ENCODE data around the gene RPS21. TPM values are rescaled to one million over a fixed set of nuclear protein-coding genes. Genes with fewer than 3 reads are reported as not detected.
"Not testable (repeated sequence)": the region's sequence is repeated elsewhere in the genome, so short reads cannot be mapped to it uniquely, and the experiment has no call there.

RPS21 gene
- total RNA-seq, 5 donors from 2014 or later (not counting 1 experiment from before 2014, with no cell fraction given): 2,807 to 3,290 (median 3,085) TPM

GRCh38 chr20:62372042-62372993 is 14.6 kb upstream of the RPS21 start:
- DNase-seq (no peak), ATAC-seq (replicated peaks in 1 of 4) (no peak)
- POLR2A ChIA-PET: no interaction called here
- H3K4me1 Mint-ChIP-seq: peaks cover 0 to 9% (median 2%) of the 10 kb centered on the region in 3 donors
- H3K27me3 ChIP-seq (replicated peaks in 1 of 2; ENCODE audit: control insufficient read depth in 2 of 2, extremely low read depth in 1 of 2, insufficient read depth in 2 of 2, low read length in 1 of 2): peaks cover 0 to 65% of the 10 kb centered on the region in 2 experiments
- no peak overlapping the region for H3K4me3 ChIP-seq (ENCODE audit: control insufficient read depth in 1 of 2, extremely low read depth in 1 of 2, low read length in 1 of 2)
- CTCF ChIA-PET: no interaction called here
- WGBS (ENCODE audit: insufficient coverage): 80% methylated on average over 25 of the region's 29 CpGs
- H3K27me3 Mint-ChIP-seq: peaks cover 9 to 25% of the 10 kb centered on the region in 2 donors
- H3K9me3 Mint-ChIP-seq: no peaks in the 10 kb centered on the region
- H3K4me1 ChIP-seq (ENCODE audit: control insufficient read depth in 1 of 2, extremely low read depth in 1 of 2, insufficient read depth in 2 of 2, low read length in 2 of 2): peaks cover 0 to 14% of the 10 kb centered on the region in 2 experiments
- no peak overlapping the region for H3K27ac Mint-ChIP-seq
- H3K36me3 Mint-ChIP-seq: no peaks in the 10 kb centered on the region
- no peaks in the 10 kb centered on the region for H3K9me3 ChIP-seq
- H3K4me3 Mint-ChIP-seq: no peak overlapping the region
- H3K36me3 ChIP-seq (ENCODE audit: control insufficient read depth in 2 of 2, extremely low read depth in 1 of 2, insufficient read depth in 1 of 2, low read length in 1 of 2): no peaks in the 10 kb centered on the region
- H3K27ac ChIP-seq (ENCODE audit: low read length): no peak overlapping the region

- 81% methylated on average over 21 of the region's 40 CpGs for WGBS (ENCODE audit: insufficient coverage)
- peaks cover 0 to 51% of the 10 kb centered on the region in 2 experiments for H3K27me3 ChIP-seq (replicated peaks in 1 of 2; ENCODE audit: control insufficient read depth in 2 of 2, extremely low read depth in 1 of 2, insufficient read depth in 2 of 2, low read length in 1 of 2)
- H3K27me3 Mint-ChIP-seq: peaks cover 9 to 15% of the 10 kb centered on the region in 2 donors
- H3K4me1 ChIP-seq (ENCODE audit: control insufficient read depth in 1 of 2, extremely low read depth in 1 of 2, insufficient read depth in 2 of 2, low read length in 2 of 2); H3K36me3 Mint-ChIP-seq; H3K4me3 ChIP-seq (ENCODE audit: control insufficient read depth in 1 of 2, extremely low read depth in 1 of 2, low read length in 1 of 2); POLR2A ChIA-PET; H3K4me1 Mint-ChIP-seq; ATAC-seq (replicated peaks in 1 of 4); H3K27ac ChIP-seq (ENCODE audit: low read length); H3K4me3 Mint-ChIP-seq; H3K36me3 ChIP-seq (ENCODE audit: control insufficient read depth in 2 of 2, extremely low read depth in 1 of 2, insufficient read depth in 1 of 2, low read length in 1 of 2); CTCF ChIA-PET; H3K9me3 ChIP-seq; DNase-seq; H3K9me3 Mint-ChIP-seq; H3K27ac Mint-ChIP-seq: not testable (repeated sequence)
These were observed 13.2 kb upstream of the RPS21 start for GRCh38 chr20:62373631-62374179.

- Mint-ChIP-seq H3K4me1 (no peaks in the 10 kb centered on the region), H3K9me3 (no peaks in the 10 kb centered on the region), H3K27me3 (peaks cover 5 to 9% of the 10 kb centered on the region in 2 donors), H3K4me3 (no peak overlapping the region), H3K27ac (no peak overlapping the region), H3K36me3 (no peaks in the 10 kb centered on the region)
- no peak for DNase-seq
- H3K27me3 ChIP-seq (replicated peaks in 1 of 2; ENCODE audit: control insufficient read depth in 2 of 2, extremely low read depth in 1 of 2, insufficient read depth in 2 of 2, low read length in 1 of 2): peaks cover 0 to 43% of the 10 kb centered on the region in 2 experiments
- no peak for ATAC-seq (replicated peaks in 1 of 4)
- H3K9me3 ChIP-seq: no peaks in the 10 kb centered on the region
- H3K27ac ChIP-seq (ENCODE audit: low read length): no peak overlapping the region
- 61% methylated on average over 19 of the region's 24 CpGs for WGBS (ENCODE audit: insufficient coverage)
- POLR2A ChIA-PET: no interaction called here
- CTCF ChIA-PET: interaction anchor here in 1 of 2 donors (0.6 kb wide), 1 partner anchor 307 kb away, joined by 6 read pairs; no protein-coding TSS in a partner anchor
- no peaks in the 10 kb centered on the region for H3K36me3 ChIP-seq (ENCODE audit: control insufficient read depth in 2 of 2, extremely low read depth in 1 of 2, insufficient read depth in 1 of 2, low read length in 1 of 2)
- H3K4me1 ChIP-seq (ENCODE audit: control insufficient read depth in 1 of 2, extremely low read depth in 1 of 2, insufficient read depth in 2 of 2, low read length in 2 of 2): no peaks in the 10 kb centered on the region
- no peak overlapping the region for H3K4me3 ChIP-seq (ENCODE audit: control insufficient read depth in 1 of 2, extremely low read depth in 1 of 2, low read length in 1 of 2)
These were observed 12.4 kb upstream of the RPS21 start for GRCh38 chr20:62374331-62375152.

- Histone ChIP-seq H3K4me3 (ENCODE audit: control insufficient read depth in 1 of 2, extremely low read depth in 1 of 2, low read length in 1 of 2) (no peak overlapping the region), H3K9me3 (no peaks in the 10 kb centered on the region), H3K36me3 (ENCODE audit: control insufficient read depth in 2 of 2, extremely low read depth in 1 of 2, insufficient read depth in 1 of 2, low read length in 1 of 2) (no peaks in the 10 kb centered on the region), H3K27me3 (replicated peaks in 1 of 2; ENCODE audit: control insufficient read depth in 2 of 2, extremely low read depth in 1 of 2, insufficient read depth in 2 of 2, low read length in 1 of 2) (peaks cover 0 to 25% of the 10 kb centered on the region in 2 experiments), H3K4me1 (ENCODE audit: control insufficient read depth in 1 of 2, extremely low read depth in 1 of 2, insufficient read depth in 2 of 2, low read length in 2 of 2) (no peaks in the 10 kb centered on the region), H3K27ac (ENCODE audit: low read length) (no peak overlapping the region)
- POLR2A ChIA-PET: no interaction called here
- H3K9me3 Mint-ChIP-seq: no peaks in the 10 kb centered on the region
- no peaks in the 10 kb centered on the region for H3K4me1 Mint-ChIP-seq
- peaks cover 5 to 9% of the 10 kb centered on the region in 2 donors for H3K27me3 Mint-ChIP-seq
- H3K4me3 Mint-ChIP-seq: no peak overlapping the region
- no peaks in the 10 kb centered on the region for H3K36me3 Mint-ChIP-seq
- no peak overlapping the region for H3K27ac Mint-ChIP-seq
- CTCF ChIA-PET: interaction anchor here in 1 of 2 donors (0.6 kb wide), 1 partner anchor 10 kb away, joined by 3 read pairs; no protein-coding TSS in a partner anchor
- no peak for ATAC-seq (replicated peaks in 1 of 4)
- no peak for DNase-seq
- 87% methylated on average over 22 of the region's 26 CpGs for WGBS (ENCODE audit: insufficient coverage)
These were observed 10.5 kb upstream of the RPS21 start for GRCh38 chr20:62376112-62377063.

- no peak overlapping the region for H3K27ac Mint-ChIP-seq
- H3K27me3 Mint-ChIP-seq: peaks cover 5 to 9% of the 10 kb centered on the region in 2 donors
These were observed 9.8 kb upstream of the RPS21 start for GRCh38 chr20:62377064-62377461.

More at GRCh38 chr20:62377064-62377461, 9.8 kb upstream of the RPS21 start:
- Histone ChIP-seq H3K36me3 (ENCODE audit: control insufficient read depth in 2 of 2, extremely low read depth in 1 of 2, insufficient read depth in 1 of 2, low read length in 1 of 2) (peaks cover 0 to 4% of the 10 kb centered on the region in 2 donors), H3K27ac (ENCODE audit: low read length) (no peak overlapping the region), H3K4me1 (ENCODE audit: control insufficient read depth in 1 of 2, extremely low read depth in 1 of 2, insufficient read depth in 2 of 2, low read length in 2 of 2) (no peaks in the 10 kb centered on the region), H3K9me3 (no peaks in the 10 kb centered on the region), H3K4me3 (ENCODE audit: control insufficient read depth in 1 of 2, extremely low read depth in 1 of 2, low read length in 1 of 2) (no peak overlapping the region), H3K27me3 (replicated peaks in 1 of 2; ENCODE audit: control insufficient read depth in 2 of 2, extremely low read depth in 1 of 2, insufficient read depth in 2 of 2, low read length in 1 of 2) (peaks cover 0 to 18% of the 10 kb centered on the region in 2 experiments)
- H3K4me3 Mint-ChIP-seq: no peak overlapping the region
- no peak for ATAC-seq (replicated peaks in 1 of 4)
- WGBS (ENCODE audit: insufficient coverage): 93% methylated on average over 10 of the region's 17 CpGs
- H3K4me1 Mint-ChIP-seq: peaks cover 0 to 4% (median 3%) of the 10 kb centered on the region in 3 donors
- ChIA-PET CTCF (no interaction called here), POLR2A (no interaction called here)
- H3K36me3 Mint-ChIP-seq: peaks cover 4% of the 10 kb centered on the region
- no peak for DNase-seq
- peaks cover 0 to 4% (median 0%) of the 10 kb centered on the region in 3 donors for H3K9me3 Mint-ChIP-seq
